ENCODE results near the gene ECE2.

ECE2 gene

GRCh38 chr3:184275961-184276910 lies at the start of gene ECE2:
Gene ECE2 (plus strand): TSS chr3:184276022. CDS start chr3:184276154, 132 bp downstream.
- no peak for DNase-seq

GRCh38 chr3:184227481-184227935 lies 48.3 kb upstream of the ECE2 start:
- DNase-seq = no peak

- no peak for DNase-seq
These were observed 47.3 kb upstream of the ECE2 start for GRCh38 chr3:184228376-184229137.

- DNase-seq = peak; percentile 76
These were observed 46.3 kb upstream of the ECE2 start, which contains the start of gene VWA5B2 for GRCh38 chr3:184229394-184230080. Gene VWA5B2 (plus strand): TSS chr3:184229585. CDS start chr3:184230529, 944 bp downstream.

GRCh38 chr3:184230081-184230602 lies 45.7 kb upstream of the ECE2 start:
- DNase-seq = no peak

- no peak for DNase-seq
These were observed 45.0 kb upstream of the ECE2 start for GRCh38 chr3:184230603-184231528.

GRCh38 chr3:184231671-184232070 lies 44.2 kb upstream of the ECE2 start:
- DNase-seq = no peak

GRCh38 chr3:184233127-184233843 lies 42.5 kb upstream of the ECE2 start:
- DNase-seq = no peak

GRCh38 chr3:184234224-184234623 lies 41.6 kb upstream of the ECE2 start:
- DNase-seq = no peak

GRCh38 chr3:184234671-184235380 lies 41.0 kb upstream of the ECE2 start:
- DNase-seq = no peak

GRCh38 chr3:184235381-184236032 lies 40.3 kb upstream of the ECE2 start:
- DNase-seq = no peak

GRCh38 chr3:184236033-184236410 lies 39.8 kb upstream of the ECE2 start:
- no peak for DNase-seq

GRCh38 chr3:184236636-184237035 lies 39.2 kb upstream of the ECE2 start:
- no peak for DNase-seq

- DNase-seq = no peak
These were observed 38.6 kb upstream of the ECE2 start for GRCh38 chr3:184237211-184237610.

- no peak for DNase-seq
These were observed 38.0 kb upstream of the ECE2 start for GRCh38 chr3:184237807-184238206.

GRCh38 chr3:184238246-184238818 lies 37.5 kb upstream of the ECE2 start:
- DNase-seq = no peak

- DNase-seq = no peak
These were observed 36.6 kb upstream of the ECE2 start for GRCh38 chr3:184239221-184239620.

GRCh38 chr3:184239708-184240107 lies 36.1 kb upstream of the ECE2 start:
- DNase-seq = no peak

GRCh38 chr3:184240384-184241140 lies 35.3 kb upstream of the ECE2 start:
- DNase-seq = no peak

Data from NCI-H2227 treated with DMSO at 0.1 percent for 48 hours (cell line).